ENCODE results near the gene PTTG1IP2.
"Not testable (repeated sequence)": the region's sequence is repeated elsewhere in the genome, so short reads cannot be mapped to it uniquely, and the experiment has no call there.

PTTG1IP2 gene

DNA sequence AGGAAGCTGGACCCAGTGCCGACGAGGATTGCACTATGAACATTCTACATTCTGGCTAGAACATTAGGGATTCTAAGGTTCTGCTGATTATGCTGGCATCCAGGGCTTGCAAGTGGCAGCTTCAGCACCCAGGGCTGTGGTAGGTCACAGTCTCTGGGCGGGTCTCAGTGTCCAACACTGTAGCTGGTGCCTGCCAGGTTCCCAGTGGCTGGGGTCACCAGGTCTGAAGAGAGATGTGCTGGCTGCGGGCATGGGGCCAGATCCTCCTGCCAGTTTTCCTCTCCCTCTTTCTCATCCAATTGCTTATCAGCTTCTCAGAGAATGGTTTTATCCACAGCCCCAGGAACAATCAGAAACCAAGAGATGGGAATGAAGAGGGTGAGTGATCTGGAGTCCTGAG lies at the start of gene PTTG1IP2:
PTTG1IP2 (plus strand) TSS at position 86 of the 400 bp plus-strand sequence; CDS start at position 234, 148 bp downstream.
- DNase-seq, result no peak

DNA sequence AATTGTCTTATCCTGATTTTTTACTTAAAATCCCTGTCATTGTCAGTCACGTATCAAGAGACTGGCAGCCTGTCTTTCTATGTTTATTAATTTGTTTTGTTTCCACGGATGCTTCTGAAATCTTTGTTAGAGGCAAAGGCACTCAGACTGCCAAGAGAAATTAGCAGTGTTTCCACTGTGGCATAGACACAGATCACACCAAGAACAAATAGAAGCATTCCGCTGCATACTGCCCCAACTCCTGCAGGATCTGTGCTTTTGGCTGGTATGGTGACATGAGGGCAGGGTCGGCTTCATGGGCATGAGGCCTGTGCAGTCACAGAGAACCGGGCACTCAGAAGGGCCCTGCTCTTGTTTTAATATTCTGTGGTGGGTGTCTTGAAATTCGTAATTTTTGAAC lies 47.8 kb upstream of the PTTG1IP2 start:
- no peak for DNase-seq

DNA sequence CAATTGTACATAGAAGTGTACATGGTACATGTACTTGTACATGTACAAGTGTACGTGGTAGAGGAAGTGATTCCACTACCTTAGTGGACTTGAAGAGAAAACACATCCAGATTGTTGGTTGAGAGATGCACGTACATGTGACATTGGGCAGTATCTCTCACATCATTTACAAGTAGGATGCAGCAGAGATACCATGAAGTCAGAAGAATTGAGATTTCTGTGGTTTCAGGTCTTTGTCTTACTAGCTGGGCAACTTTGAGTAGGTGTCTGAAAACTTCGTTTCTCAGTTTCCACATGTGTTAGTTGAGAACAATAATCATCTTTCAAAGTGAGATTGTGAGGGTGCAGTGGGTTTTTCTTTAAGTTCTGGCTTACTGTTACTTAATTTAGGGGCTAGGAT lies 44.7 kb upstream of the PTTG1IP2 start:
- peak; percentile 46 for DNase-seq

DNA sequence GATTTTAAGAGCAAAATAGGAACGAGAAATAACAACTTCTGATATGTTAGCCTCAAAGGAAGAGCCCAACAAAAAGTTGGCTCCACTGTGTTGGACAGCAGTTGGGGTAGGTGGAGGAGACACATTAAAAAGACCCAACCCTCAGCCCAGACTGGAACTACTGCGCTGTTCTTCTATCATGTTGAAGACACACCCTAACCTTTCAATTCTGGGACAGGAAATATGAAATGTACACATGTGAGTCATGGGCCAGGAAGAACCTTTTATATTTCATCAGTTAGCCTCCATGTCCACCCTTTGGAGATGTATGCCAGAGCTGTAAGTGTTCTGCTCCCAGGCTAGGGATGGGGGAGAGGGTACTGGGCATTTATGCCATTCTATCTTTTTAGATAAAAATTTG lies 44.1 kb upstream of the PTTG1IP2 start:
- DNase-seq, result peak; percentile 30

DNA sequence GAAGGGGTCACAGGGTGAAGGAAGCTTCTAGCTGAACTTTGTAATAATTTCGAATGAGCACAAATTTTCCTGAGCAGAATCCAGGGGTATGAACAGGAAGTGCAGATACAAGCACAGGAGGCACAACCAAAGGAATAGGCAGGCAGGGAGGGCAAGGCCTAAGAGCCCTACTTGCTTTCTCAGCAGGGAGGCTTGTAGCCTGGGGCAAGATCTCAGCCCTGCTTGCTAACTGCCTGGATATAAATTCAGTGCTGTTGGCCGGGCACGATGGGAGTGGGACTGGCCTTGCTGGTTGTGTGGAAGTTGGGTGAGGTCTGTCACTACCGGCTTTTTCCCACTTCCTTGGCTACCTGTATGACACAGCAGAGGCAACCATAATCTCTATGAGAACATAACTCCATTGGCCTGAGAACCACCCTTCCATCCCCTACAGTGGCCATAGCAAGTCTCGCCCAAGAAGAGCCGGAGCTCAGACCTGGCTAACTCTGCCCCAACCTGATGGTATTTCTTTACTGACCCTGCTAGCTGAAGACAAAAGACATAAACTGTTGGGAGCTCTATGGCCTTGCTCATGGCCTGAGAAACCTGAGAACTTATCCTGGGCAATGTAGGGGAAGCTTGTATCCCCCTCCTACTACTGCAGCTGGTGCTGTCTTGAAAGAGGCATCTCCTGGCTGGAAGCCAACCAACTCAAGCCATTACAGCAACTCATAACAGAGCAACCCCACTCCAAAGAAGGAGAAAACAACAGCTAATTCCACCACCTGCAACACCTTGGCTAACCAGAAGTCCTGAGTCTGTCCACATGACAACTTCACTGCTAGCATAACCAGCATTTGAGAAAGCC lies 38.6 kb upstream of the PTTG1IP2 start:
- DNase-seq, result no peak

DNA sequence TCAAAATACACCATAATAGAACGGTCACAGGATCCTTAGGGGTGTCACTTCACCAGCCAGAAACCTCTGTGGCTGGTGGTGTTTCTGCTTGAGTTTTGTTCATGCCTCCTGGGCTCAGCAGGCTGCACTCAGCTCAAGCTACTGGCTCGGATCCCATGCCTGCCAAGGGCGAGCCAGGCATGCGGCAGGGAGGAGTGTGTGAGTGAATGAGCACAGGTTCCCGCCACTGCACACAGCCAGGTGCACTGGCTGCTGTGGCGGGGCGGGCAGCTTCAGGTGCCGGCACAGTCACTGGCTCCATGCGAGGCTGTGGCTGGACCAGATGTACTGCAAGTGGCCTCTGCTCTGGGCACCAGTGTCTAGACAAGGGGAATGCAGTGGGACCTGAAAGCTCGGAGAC lies 36.7 kb upstream of the PTTG1IP2 start:
- DNase-seq, result no peak

DNA sequence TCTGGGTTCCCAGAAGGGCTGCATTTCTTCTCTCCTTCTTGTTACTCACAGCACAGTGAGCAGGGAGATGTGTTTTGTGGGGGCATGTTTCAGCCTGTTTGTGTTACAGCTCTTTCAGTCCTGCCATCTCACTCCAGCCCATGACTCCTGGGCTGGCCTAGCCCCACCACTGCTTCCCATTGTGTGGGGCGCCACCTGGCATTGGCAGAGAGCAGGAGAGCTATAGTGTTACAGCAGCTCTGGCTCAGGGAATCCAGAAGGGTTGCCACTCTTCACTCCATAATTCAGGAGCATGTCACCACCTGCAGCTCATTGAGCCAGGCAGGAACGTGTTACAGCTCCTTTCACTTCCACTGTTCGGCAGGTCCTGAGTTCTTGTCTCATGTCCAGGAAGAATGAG lies 36.2 kb upstream of the PTTG1IP2 start:
- DNase-seq, result no peak

DNA sequence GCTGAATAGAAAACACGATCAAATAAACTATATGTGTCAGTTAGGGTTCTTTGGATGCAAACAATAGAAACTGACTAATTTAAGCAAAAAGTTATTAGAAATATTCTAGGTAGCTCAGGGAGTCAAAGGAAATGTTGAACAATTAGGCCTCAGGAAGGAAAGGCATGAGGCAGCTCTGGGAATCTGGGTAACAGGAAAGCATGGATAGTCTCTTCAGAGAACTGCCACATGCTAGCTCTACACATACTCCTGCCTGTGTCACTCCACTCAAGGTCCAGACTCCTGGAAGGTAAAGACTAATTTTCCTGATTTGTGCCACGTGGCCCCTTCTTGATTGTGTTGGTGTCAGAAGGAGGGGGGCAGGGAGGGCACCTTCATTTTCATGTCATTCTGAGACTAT lies 23.8 kb upstream of the PTTG1IP2 start:
- DNase-seq, result no peak

DNA sequence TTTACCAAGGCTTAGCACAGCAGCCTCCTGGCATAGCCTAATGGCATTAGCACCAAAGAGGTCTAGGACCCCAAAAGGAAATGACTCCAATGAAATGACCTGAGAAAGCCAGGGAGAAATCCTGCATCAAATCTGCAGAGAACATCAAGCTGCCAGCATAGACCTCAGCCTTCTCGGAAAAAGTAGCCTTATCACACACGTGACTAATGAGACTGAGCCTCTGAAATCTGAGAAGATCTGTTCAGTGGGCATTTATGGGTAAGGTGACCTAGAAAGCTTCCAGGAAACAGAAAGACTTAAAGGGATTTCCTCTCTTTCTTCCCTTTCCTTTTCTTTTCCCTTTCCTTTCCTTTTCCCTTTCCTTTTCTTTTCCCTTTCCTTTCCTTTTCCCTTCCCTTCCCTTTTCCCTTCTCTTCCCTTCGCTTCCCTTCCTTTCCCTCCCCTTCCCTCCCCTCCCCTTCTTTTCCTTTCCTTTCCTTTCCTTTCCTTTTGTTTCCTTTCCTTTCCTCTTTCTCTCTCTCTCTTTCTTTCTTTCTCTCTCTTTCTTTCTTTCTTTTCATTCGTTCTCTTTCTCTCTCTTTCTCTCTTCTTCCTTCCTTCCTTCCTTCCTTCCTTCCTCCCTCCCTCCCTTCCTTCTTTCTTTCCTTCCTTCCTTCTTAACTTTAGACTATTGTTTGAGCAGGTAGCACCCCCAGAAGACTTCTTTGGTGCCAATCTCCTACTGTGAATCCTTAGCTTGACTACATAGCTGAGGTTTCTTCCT lies 23.1 kb upstream of the PTTG1IP2 start:
- DNase-seq, result no peak

DNA sequence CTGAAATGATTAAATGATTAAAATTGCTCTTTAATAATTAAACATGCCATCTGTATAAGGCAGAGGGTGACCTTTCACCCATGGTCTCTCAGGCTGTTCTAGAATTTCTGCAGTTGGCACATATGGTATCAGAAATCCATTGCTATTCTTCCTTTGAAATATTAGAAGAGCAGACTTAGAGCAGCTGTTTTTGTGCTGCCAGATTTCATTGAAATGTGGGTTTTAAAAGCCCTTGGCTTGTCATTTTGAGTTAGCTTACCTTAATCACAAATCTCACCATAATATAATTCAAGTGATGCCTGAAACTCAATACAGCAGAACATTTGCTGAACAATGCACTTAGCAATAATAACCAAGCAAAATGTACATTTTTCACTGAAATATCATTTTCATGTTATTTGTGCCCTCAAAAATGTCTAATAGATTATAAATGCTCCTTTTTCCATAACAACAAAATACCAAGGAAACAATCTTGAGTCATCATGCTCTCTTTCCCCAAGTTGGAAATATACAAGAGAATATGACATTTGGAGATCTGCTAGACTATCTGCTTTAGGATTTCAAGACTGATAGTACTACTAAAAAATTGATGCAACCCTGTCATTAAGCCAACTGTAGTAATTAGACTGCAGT lies 16.1 kb upstream of the PTTG1IP2 start:
- no peak for DNase-seq

DNA sequence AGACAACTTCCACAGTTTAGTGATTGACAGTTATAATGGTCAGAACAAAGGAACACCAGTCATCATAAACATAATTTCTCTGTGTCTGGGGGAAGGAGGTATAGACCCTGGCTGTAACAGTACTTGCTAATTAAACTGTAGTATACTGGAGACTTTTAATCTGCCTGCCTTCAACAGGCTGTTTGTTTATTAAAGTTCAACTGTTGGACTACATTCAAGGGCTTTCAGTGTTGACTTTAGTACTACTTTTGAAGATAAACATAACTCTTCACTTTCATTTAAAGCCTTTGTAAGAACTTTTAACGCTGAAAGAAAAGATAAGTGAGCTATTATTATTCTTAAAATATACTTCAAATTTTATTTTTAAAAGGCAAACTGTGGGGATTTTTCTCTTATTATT lies 15.5 kb upstream of the PTTG1IP2 start:
- DNase-seq, result no peak

DNA sequence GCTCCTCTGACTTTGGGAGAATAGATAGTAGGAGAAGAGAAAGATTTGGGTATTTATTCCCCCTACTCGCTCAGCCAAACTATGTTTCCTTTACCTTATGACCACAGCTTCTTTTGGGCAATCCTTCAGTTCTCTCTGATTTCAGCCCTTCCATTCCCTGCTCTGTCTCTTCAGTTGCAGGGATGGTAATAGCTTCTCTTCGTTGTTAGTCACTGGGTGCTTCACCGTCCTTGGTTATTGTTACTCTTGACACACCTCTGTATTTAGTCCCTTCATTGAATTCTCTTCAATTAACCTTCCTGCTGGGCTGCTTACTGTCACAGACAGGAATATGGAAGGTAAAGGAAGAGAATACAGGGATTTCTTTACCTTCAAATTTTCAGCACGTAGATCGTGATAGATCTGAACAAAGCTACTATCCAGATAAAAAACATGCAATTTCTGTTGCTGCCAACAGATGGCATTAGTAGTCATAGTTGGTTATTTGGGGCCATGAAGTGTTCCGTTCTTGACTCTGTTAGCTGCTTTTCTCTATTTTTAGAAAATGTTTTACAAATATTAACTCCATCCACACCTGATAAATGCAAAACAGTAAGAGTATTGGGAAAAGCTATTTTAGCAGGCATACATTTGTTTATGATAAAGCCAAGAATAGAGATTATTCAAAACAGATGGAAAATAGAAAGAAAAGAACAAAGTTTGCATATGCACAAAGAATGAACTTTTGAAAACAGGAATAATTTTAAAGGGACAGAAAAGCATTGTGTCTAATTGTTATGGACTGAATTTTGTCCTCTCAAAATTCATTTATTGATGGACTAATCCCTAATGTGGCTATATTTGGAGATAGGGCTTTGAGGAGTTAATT lies 14.0 kb upstream of the PTTG1IP2 start:
- peak; percentile 39 for DNase-seq

DNA sequence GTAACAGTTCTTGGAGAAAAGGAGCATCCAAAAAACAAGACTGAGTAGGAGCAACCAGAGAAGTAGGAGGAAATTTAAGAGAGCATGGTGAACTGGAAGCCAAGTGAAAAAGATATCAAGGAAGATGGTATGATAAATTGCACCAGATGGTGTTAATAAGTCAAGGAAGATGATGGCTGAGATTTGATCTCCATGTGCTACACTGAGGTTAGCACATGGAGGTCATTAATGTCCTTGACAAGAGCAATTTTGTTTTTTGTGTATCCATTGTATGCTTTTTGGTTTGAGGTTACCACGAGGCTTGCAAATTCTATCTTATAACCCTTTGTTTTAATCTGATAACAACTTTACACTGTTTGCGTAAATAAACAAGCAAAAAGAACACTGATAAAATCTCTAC lies 11.3 kb upstream of the PTTG1IP2 start:
- no peak for DNase-seq

DNA sequence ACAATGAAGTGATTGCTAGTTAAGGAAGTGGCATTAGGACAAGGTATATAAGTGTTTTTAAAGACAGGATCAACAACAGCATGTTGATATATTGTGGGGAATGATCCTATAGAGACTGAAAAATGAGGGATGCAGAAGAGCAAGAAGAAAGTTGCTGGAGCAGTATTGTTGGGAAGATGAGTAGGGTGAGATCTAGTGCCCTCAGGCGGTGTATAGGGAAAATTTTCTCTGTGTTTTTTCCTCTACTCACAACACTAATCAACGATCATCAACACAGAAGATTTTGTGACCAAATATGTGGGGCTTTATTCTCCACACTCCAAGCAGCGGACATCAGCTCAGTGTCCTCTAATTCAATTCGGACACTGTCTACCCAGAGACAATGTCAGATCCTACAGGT lies 9.6 kb upstream of the PTTG1IP2 start:
- DNase-seq, result no peak

DNA sequence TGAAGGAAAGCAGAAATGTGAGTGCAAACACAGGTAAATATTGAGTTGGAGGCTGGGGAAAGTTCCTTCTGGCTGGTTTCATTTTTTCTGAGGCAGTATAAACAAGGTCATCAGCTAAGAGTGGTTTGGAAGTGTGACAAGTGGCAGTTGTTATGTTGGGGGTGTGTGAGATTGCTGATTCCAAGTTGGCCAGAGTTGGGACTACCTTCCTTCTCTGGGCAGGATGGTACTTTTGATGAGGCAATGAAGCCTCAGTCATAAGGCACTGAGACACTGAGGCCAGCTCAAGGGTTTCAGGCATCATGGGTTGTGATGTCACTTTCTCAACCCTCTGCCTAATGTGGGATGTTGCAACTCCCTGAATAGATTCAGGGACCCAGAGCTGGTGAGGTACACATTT lies 8.2 kb upstream of the PTTG1IP2 start:
- DNase-seq, result no peak

DNA sequence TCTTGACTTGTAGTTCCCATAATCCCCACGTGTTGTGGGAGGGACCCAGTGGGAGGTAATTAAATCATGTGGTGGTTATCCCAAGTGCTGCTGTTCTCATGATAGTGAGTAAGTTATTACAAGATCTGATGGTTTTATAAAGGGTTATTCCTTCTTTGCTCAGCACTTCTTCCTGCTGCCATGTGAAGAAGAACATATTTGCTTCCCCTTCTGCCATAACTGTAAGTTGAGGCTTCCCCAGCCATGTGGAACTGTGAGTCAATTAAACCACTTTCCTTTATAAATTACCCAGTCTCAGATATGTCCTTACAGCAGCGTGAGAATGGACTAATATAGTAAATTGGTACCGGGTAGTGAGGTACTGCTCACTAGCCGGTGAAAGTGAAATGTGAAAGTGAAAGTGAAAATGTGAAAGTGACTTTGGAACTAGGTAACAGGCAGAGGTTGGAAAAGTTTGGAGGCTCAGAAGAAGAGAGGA lies 6.2 kb upstream of the PTTG1IP2 start:
- not testable (repeated sequence) for DNase-seq

DNA sequence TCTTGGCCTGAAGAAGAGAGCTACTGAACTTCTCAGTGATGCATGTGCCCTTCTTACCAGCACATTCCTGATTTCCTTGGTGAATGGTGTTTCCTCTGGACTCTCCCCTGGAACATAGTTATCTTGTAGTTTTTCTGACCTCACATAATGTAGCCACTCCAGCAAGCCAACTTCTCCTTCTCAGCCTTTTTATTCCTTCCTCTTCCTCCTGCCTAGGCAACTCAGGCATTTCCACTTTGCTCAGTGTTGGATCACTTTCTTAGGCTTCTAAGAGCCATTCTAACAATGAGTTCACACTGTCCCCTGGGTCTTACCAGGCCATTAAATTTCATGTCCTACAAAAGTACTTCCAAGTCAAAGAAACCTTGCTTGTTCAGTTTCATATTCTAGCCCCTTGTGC lies 3.6 kb upstream of the PTTG1IP2 start:
- no peak for DNase-seq

DNA sequence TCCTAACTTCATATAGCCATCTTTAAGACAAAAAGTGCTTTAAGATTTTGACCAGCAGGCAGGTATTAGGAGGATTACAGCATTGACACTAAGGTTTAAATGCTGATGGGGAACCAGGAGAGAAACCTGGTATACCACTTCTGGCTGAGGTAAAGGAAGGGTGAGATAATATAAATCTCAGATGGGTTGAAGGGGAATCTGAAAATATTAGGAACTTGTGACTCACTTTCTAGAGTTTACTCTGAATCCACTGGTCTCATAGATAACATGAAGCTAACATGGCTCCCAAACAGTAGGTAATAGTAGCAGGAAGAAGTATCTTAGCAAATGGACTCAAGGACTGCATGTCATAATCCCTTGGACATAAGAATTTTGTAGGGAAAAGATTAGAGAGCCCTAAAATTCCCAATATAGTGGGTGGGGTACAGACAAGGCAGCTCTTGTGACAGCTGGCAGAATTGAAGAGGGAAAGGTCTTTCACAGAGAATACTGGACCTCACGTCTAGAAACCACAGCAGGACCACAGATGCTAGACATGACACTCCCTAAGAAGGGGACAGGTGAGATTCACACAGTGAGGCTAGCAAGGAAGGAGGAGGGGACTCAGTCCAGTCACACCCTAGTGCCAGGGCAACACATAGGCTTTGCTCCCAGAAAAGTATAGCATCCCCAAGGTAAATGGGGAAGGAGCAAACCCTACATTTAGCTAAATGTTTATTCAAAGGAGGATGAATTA lies 3.5 kb downstream of the PTTG1IP2 start:
- no peak for DNase-seq

DNA sequence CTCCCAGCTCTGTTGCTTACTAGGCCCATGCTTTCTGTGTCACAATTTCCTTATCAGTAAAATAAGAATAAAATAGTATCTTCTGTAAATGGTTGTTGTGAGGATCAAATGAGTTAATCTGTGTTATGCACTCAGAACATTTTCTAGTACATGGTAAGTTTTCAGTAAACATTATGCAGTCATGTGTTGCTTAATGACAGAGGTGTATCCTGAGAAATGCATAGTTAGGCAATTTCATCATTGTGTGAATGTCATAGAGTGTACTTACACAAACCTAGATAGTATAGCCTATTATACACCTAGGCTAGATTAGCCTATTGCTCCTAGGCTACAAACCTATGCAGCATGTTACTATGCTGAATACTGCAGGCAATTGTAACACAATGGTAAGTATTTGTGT lies 4.4 kb downstream of the PTTG1IP2 start:
- DNase-seq, result no peak

DNA sequence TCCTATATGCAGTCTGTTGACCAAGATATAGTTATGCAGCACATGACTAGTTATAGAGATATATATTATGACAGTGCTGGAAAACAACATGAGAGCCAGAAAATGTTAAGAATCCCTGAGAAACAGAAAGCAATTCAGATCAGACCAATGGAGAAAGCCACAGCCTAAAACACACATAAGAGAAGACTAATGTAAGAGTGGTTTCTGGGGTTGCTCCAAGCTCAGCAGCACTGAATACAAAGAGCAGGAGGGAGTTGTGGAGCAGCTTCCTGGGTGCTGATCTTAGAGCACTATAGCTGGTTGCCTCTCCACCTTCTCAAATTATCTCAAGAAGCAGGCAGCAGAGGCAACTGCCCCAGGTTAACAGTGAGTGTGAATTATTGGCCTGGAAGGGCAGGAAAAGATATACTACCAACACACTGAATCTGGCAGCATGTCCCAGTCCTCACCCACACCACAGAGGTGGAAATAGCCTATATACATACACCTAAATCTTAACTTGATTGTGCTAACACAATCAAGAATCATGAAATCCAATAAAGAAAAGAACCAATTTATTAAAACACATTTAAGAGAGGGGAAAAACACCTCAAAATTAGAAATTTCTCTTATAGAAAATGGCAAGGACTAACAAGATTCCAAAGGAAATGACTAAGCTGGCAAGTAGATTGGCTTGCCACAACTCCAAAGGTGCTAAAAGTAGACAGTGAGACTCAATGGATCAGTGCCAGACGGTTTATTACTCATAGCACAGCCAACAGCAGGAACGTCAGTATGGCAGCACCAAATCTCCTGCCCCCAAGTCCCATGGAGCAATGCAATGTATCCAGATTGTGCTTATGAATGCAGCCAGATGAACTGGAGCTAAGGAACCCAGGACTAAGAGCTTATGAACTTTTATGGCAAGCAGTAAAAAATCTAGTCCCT lies 5.1 kb downstream of the PTTG1IP2 start:
- no peak for DNase-seq

DNA sequence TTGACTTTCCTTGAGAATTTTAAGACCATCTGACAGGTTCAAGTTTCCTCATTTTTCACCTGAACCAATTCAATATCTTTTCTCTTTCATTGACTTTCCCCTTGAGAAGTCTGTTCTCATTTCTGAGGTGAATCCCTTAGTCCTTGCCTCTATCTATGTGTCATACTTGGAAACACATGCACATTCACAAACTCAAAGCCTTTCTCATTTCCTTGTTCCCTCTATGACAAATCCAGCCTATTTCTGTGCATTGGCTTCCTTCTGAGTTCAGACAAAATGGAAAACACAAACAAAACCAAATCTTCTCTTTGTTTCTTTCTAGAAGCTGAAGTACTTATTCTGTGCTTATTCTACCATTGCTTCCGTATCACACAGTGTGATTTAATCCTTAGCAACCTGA lies 13.8 kb downstream of the PTTG1IP2 start:
- no peak for DNase-seq
